ENCODE measurements around the gene TTC28. TPM values are rescaled to one million over a fixed set of nuclear protein-coding genes. Genes with fewer than 3 reads are reported as not detected.
A peak's percentile ranks its signal among the peaks of the same experiment; 100 is the strongest.

TTC28 gene
- total RNA-seq, 1 experiment from 2014 or later, result not detected

- DNase-seq (ENCODE audit: unreplicated experiment), result no peak
- intact Hi-C loops (cut with micrococcal nuclease), result no loop called here
- H3K9me3 Mint-ChIP-seq (ENCODE audit: unreplicated experiment), result no peaks in the 10 kb centered on the region
- no peaks in the 10 kb centered on the region for H3K36me3 Mint-ChIP-seq (ENCODE audit: insufficient read depth, unreplicated experiment)
- POLR2A ChIA-PET, result no interaction called here
- CTCF ChIA-PET, result interaction anchor here (0.6 kb wide), 1 partner anchor 1033 kb away, joined by 3 read pairs; no protein-coding TSS in a partner anchor
- H3K4me3 Mint-ChIP-seq (ENCODE audit: unreplicated experiment), result no peak overlapping the region
- no peaks in the 10 kb centered on the region for H3K4me1 Mint-ChIP-seq (ENCODE audit: insufficient read depth, unreplicated experiment)
- no peak overlapping the region for H3K27ac Mint-ChIP-seq (ENCODE audit: low read depth, unreplicated experiment)
- no TSS peak for BruUV-seq (replicated peaks)
- peaks cover 37% of the 10 kb centered on the region for H3K27me3 Mint-ChIP-seq (ENCODE audit: insufficient read depth, unreplicated experiment)
- no peak for TF ChIP-seq CTCF (IDR thresholded peaks at IDR 0.05; ENCODE audit: unreplicated experiment)
Observed at GRCh38 chr22:28597665-28598064, 82.0 kb downstream of the TTC28 start.

- Mint-ChIP-seq H3K9me3 (ENCODE audit: unreplicated experiment) (no peaks in the 10 kb centered on the region), H3K27ac (ENCODE audit: low read depth, unreplicated experiment) (no peak overlapping the region), H3K4me3 (ENCODE audit: unreplicated experiment) (no peak overlapping the region), H3K27me3 (ENCODE audit: insufficient read depth, unreplicated experiment) (peaks cover 48% of the 10 kb centered on the region), H3K4me1 (ENCODE audit: insufficient read depth, unreplicated experiment) (no peaks in the 10 kb centered on the region), H3K36me3 (ENCODE audit: insufficient read depth, unreplicated experiment) (no peaks in the 10 kb centered on the region)
- no TSS peak for BruUV-seq (replicated peaks)
- DNase-seq (ENCODE audit: unreplicated experiment), result peak; percentile 68
- ChIA-PET POLR2A (no interaction called here), CTCF (interaction anchor here (0.6 to 8.1 kb wide), 6 partner anchors 188 to 1331 kb away, joined by 3 to 139 read pairs (median 4); no protein-coding TSS in a partner anchor)
- TF ChIP-seq CTCF (IDR thresholded peaks at IDR 0.05; ENCODE audit: unreplicated experiment), result peak; percentile 61
- intact Hi-C loops (cut with micrococcal nuclease), result loop anchor here (1.0 to 5.0 kb wide), 3 partner anchors 343 to 575 kb away; no protein-coding TSS in a partner anchor
Observed at GRCh38 chr22:28594797-28595462, 84.7 kb downstream of the TTC28 start.

- Mint-ChIP-seq H3K27ac (ENCODE audit: low read depth, unreplicated experiment) (no peak overlapping the region), H3K9me3 (ENCODE audit: unreplicated experiment) (no peaks in the 10 kb centered on the region), H3K36me3 (ENCODE audit: insufficient read depth, unreplicated experiment) (no peaks in the 10 kb centered on the region), H3K4me1 (ENCODE audit: insufficient read depth, unreplicated experiment) (no peaks in the 10 kb centered on the region), H3K4me3 (ENCODE audit: unreplicated experiment) (no peak overlapping the region), H3K27me3 (ENCODE audit: insufficient read depth, unreplicated experiment) (peaks cover 52% of the 10 kb centered on the region)
- no TSS peak for BruUV-seq (replicated peaks)
- intact Hi-C loops (cut with micrococcal nuclease), result loop anchor here (1.0 to 5.0 kb wide), 3 partner anchors 342 to 574 kb away; no protein-coding TSS in a partner anchor
- DNase-seq (ENCODE audit: unreplicated experiment), result no peak
- POLR2A ChIA-PET, result interaction anchor here (1.9 kb wide), 1 partner anchor 543 kb away, joined by 4 read pairs; no protein-coding TSS in a partner anchor
- TF ChIP-seq CTCF (IDR thresholded peaks at IDR 0.05; ENCODE audit: unreplicated experiment), result no peak
- CTCF ChIA-PET, result interaction anchor here (0.6 to 8.1 kb wide), 8 partner anchors 166 to 705 kb away, joined by 3 to 139 read pairs (median 4); no protein-coding TSS in a partner anchor
Observed at GRCh38 chr22:28594076-28594796, 85.4 kb downstream of the TTC28 start.

GRCh38 chr22:28593299-28593698 lies 86.3 kb downstream of the TTC28 start:
- Mint-ChIP-seq H3K36me3 (ENCODE audit: insufficient read depth, unreplicated experiment) (no peaks in the 10 kb centered on the region), H3K27me3 (ENCODE audit: insufficient read depth, unreplicated experiment) (peaks cover 62% of the 10 kb centered on the region), H3K4me3 (ENCODE audit: unreplicated experiment) (no peak overlapping the region), H3K27ac (ENCODE audit: low read depth, unreplicated experiment) (no peak overlapping the region), H3K4me1 (ENCODE audit: insufficient read depth, unreplicated experiment) (no peaks in the 10 kb centered on the region), H3K9me3 (ENCODE audit: unreplicated experiment) (no peaks in the 10 kb centered on the region)
- no peak for TF ChIP-seq CTCF (IDR thresholded peaks at IDR 0.05; ENCODE audit: unreplicated experiment)
- BruUV-seq (replicated peaks), result no TSS peak
- CTCF ChIA-PET, result interaction anchor here (0.8 to 8.1 kb wide), 9 partner anchors 14 to 706 kb away, joined by 3 to 139 read pairs (median 5); no protein-coding TSS in a partner anchor
- POLR2A ChIA-PET, result interaction anchor here (1.9 kb wide), 1 partner anchor 542 kb away, joined by 4 read pairs; no protein-coding TSS in a partner anchor
- intact Hi-C loops (cut with micrococcal nuclease), result loop anchor here (5.0 kb wide), 1 partner anchor 341 kb away; no protein-coding TSS in a partner anchor
- no peak for DNase-seq (ENCODE audit: unreplicated experiment)
